NCI-H2196 treated with DMSO at 0.1 percent for 48 hours (cell line): Measurements from ENCODE around the gene ZW10.

ENCODE experiments used
- DNase-seq: peaks from one replicate; lab custom pipeline; 2025; ENCODE audit not compliant: unreplicated experiment; lab: John Stamatoyannopoulos, UW

Gene ZW10

DNA sequence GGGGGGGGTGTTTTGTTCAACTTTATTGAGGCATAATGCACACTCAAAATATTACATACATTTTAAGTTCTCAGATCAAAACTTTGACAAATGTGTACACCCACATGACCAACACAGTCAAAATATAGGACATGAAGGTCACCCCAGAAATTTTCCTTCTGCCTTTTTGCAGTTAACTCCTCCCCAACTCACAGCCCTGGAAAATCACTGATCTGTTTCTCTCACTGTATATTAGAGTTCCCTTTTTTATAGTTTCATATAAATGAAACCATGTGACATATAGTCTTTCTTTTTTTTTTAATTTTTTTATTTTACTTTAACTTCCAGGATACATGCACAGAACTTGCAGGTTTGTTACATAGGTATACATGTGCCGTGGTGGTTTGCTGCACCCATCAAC, 72.0 kb downstream of the ZW10 start:
- no peak for DNase-seq

DNA sequence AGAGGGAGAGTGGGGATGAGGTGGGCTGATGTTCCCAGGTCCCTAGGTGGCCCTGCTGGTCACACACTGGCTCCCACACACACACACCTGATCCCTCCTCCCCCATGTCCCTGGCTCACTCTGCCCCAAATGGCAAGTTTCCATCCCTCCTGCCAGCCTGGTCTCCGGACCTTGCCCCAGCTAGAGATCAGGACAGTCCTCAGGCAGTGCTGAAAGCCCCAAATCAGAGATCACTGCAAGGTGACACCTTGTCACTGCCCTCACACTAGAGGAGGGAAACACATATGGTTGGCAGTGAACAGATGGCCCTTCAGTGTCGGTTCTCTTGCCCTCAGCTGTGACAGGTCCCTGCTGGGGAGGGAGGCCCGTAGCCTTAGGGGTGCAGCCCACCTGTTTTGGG, 75.0 kb downstream of the ZW10 start:
- no peak for DNase-seq

DNA sequence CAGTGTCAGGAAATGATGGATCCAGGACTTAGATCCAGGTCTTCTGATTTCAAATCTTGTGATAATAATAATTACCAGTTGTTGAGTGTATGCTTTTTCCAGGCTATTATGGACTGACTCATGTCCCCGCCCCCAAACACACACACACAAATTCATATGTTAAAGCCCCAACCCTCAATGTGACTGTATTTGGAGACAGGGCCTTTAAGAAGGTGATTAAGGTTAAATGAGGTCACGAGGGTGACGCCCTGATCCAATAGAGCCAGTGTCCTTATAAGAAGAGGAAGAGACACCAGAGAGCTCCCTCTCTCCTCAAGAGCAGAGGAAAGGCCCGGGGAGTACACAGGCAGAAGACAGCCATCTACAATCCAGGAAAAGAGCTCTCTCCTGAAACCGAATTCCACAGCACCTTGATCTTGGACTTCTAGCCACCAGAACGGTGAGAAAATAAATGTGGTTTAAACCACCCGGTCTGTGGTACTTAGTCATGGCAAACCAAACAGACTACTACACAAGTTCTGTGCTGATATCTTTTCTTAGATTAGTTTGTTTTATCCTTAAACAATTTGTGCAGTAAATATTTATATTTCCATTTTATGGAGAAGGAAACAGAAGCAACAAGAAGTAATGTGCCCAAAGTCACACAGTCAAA, 75.6 kb downstream of the ZW10 start:
- DNase-seq = no peak

DNA sequence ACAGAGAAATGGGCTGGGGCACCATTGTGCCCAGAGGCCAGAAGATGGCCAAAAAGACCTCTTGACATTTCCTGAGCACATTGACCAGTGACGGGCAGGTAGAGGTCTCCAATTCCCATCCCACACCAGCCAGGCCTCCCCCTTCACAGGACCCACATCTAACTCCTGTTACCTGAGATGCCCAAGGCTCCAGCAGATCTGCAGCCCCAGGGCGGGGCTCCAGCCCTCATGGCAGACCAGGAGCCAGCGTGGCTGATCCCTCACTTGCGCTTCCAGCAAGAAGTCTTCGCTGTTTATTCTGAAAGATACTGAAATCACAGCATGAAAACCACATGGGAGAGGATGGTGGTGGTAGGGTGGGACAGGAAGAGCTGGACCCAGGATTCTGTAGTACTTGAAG, 76.4 kb downstream of the ZW10 start:
- DNase-seq = no peak

DNA sequence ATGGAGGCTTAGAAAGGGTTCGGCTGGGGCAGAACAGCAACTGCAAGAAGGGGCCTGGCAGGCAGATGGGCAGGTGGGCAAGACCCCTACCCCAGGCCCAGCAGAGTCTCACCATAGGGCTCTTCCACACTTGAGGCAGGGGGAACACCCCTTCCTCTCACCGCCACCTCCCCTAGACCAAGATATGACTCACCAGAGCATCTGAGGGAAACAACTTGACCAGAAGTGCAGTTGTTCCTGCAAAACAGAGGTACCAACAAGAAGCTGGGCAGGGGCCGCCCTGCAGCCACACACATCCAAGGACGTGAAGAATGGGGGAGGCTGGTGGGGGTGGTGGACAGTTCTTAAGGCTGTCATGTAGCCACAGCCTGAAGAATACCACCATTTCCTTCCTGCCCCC, 78.3 kb downstream of the ZW10 start:
- DNase-seq = no peak

DNA sequence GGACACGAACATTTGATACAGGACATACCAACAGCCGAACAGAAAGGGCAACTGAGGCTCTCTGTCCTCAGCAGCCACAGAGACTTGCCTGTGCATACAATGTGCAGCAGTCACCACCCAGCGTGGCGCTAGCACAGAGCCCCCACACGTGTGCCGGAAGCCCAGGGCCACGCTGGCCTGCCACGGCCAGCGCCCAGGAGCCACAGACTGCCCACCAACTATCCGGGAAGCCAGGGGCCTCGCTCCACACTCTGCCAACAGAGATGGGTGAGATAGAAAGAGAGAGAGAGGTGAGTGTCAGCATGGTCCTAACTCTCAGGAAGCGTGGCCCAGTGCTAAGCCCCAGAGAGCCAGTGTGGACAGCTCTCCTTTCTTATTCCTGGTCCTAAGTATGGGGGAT, 79.1 kb downstream of the ZW10 start:
- DNase-seq = no peak

DNA sequence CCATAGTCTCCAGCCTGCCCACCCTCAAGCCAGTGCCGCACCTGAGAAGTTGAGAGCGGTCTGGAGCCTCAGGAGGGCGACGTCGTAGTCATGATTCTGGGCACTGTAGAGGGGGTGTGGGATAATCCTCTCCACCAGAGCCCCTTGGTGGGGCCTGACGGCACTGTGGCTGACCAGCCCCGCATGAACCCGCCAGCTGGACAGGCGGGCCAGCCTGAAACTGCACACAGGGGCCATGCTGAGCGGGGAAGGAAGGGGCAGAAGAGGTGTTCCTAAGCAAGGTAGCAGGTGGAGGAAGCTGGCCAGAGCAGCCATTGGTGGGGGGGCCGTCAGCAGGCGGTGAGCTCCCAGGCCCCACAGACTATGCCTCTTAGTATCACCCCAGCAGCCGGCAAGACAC, 80.5 kb downstream of the ZW10 start:
- DNase-seq = no peak

DNA sequence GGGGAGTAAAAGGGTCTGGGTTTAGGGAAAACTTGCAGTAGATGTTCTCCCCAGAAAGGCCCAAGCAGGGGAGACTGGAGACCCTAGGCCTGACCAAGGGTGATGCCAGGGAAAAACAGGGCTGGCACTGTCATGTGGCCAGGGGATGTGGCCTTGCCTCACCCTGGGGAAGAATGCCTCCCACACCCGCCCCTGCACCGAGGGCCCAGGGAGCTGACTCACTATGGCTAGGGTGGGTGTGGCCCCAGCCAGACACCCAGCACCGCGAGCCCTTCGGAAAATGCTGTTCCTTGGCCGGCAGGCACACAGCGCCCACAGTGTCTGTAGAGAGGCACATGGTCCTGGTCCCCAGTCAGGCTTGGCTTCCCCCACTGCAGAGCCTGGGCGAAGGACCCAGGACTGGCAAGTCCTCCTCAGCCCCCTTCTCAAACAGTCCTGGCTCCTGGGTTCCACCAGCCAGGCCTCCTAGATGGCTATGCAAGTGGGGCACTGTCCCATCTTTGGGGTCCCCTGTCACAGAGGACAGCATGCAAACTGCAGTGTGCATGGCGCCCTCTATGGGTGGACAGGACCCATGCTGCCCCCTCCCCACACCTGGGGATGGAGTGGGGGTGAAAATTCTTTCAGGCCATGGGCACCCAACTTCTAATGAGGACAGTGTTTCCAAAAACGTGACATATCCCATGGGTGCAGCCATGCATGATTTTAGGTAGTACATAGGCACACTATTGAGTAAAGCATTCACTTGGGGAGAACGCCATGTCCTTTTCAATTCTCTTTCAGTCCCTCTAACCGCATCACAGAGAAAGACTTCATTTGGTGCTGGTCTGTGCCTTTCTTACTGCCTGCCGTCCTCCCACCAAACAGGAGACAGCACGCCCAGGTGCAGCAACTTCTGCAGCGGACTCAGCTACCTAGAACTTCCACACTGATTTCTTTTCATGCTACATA, 82.6 kb downstream of the ZW10 start:
- DNase-seq = no peak

DNA sequence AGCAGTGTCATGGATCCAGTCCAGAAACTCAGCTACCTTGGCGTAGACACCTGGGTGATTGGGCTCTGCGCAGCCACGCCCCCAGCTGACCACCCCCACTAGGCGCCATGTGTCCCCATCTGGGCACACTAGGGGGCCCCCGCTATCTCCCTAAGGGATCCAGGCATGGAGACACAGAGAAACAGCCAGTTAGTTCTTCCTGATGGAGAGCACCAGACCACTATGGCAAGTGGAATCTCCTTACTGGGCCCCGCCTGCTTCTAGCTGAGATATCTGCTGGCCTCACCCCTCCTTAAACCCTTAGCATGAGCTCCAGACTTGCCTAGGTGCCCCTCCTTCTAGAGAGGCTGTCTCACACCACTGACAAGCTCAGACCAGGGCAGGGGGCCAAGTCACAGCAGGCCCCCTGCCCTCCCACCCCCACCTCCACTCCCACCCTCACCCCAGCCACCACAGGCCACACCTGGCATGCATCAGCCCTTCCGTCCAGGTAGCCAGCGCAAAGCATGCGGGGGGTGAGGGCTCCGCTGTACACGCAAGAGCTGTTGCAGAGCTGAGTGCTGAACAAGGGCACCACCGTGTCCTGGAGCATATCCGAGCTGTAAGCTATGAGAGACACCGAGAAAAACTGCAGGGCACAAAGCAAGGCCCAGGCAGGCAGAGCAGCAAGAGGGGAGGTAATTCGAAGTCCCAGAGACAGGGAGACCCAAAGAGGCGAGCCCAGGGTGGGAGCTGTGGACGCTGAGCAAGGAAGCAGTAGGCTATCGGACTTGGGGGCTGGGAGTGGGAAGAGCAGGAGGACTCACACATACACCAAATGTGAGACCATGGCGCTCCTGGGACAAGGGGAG, 83.5 kb downstream of the ZW10 start:
- no peak for DNase-seq

DNA sequence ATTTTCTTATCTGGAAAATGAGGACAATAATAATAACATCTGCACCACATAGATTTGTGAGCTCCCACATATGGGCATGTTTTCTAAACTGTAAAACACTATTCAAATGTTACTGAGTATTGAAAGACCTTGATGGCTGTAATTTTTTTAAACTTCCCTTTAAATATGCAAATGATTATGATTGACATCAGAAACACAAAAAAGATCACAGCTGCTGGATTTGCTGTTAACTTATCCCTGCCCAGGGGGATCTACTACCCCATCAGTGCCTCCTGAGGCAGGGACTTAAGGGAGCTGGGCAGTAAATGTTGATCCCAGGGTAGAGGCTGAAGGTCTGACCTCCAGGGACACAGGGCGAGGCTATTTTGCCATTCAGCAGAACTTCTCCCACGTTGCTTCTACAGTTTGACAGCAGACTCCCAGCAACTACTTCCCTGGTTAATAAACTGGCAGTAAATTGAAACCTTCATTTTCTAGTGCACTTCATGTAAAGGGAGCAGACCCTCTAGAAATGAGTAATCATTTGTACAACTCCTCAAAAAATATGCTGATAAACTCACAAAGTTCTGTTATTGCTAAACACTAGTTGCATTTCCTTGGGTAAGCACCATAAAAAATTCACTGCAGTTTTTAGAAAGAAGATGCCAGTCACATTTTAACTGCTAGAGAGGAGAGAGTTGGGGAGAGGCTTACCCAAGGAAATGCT, 87.7 kb downstream of the ZW10 start:
- DNase-seq = no peak

DNA sequence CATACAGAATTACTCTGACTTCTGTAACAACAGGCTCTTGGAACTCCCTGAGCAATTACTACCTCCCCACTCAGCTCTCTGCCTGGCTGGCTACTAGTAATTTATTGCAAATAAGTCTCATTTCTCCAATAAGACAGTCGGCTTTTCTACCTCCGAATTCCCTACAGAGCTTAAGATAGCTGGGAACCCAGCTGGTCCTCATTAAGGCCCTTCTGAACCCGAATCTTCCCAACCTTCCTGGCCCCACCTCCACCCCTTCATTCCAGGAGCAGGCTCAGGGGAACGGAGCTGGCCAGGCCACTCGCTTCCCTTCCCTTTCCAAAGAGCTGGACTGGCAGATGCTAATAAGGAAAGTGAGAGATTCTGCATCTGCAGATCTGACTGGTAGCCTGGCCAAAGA, 89.0 kb downstream of the ZW10 start:
- DNase-seq = no peak

DNA sequence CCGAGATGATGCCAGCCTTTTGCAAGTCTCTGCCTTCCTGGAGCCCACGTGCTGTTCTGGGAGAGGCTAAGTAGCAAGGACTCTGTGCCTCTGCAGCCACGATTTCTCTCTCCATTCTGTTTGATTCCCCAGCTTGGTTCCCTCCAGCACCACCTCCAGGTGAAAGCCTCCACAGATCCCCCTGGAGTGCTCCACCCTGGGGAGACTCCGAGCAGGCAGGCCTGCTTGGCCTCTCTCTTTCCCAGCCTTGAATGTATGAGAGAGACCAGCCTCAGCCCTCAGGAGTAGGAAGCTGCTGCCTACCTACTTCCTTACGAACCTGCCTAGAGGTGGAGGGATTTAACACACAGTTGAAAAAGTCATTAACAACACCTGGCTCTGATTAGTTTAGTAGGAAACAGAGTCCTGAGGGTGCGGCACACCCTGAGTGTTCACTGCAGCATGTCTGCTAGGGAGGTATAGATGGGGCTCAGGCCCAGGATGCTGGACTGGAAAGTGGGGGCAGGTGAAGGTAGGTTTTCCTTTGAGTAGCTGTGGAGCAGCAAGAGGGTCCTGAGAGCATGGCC, 89.9 kb downstream of the ZW10 start:
- DNase-seq = no peak
